Mesodermal cell (in vitro differentiated cells): Measurements from ENCODE around the gene POLR1A.

ENCODE experiments used
- H3K27ac ChIP-seq: 2 replicates; pipeline ENCODE4 v1.7.0; 2013; ENCODE audit warnings: mild to moderate bottlenecking, low read depth, low read length, moderate library complexity; ENCODE audit not compliant: severe bottlenecking
- H3K36me3 ChIP-seq: 2 replicates; pipeline ENCODE4 v1.7.1; 2013; ENCODE audit warnings: mild to moderate bottlenecking, low read length, moderate library complexity; ENCODE audit not compliant: control insufficient read depth, insufficient read depth
- H3K4me1 ChIP-seq: one replicate; pipeline ENCODE4 v1.7.1; 2013; ENCODE audit warnings: mild to moderate bottlenecking, low read length; ENCODE audit not compliant: insufficient read depth, control insufficient read depth, poor library complexity, severe bottlenecking
- H3K4me3 ChIP-seq: 2 replicates; pipeline ENCODE4 v1.7.0; 2013; ENCODE audit warnings: low read length, control low read depth, mild to moderate bottlenecking; ENCODE audit not compliant: insufficient read depth, poor library complexity, severe bottlenecking; ENCODE audit errors: extremely low read depth
- H3K9me3 ChIP-seq: 2 replicates; pipeline ENCODE4 v1.7.1; 2013; ENCODE audit warnings: mild to moderate bottlenecking, low read length, moderate library complexity; ENCODE audit not compliant: control insufficient read depth
- WGBS, 2 experiments: methylation state at CpG; one replicate each; pipeline ENCODE4 v1.1.5; 2013; ENCODE audit warnings: missing lambda C conversion rate in 2 of 2; ENCODE audit not compliant: insufficient coverage in 2 of 2; 5-methylcytosine and 5-hydroxymethylcytosine counted together

POLR1A gene

GRCh38 chr2:86037141-86037794 is 68.4 kb downstream of the POLR1A start:
- peak overlapping the region; percentile 66 for H3K27ac ChIP-seq
- H3K36me3 ChIP-seq, result peaks cover 92% of the 10 kb centered on the region
- 92 to 98% methylated on average over 8 to 9 of the region's 12 CpGs for WGBS, 2 experiments
- no peak overlapping the region for H3K4me3 ChIP-seq
- H3K4me1 ChIP-seq, result peaks cover 16% of the 10 kb centered on the region
- no peaks in the 10 kb centered on the region for H3K9me3 ChIP-seq

- peaks cover 16% of the 10 kb centered on the region for H3K4me1 ChIP-seq
- no peak overlapping the region for H3K4me3 ChIP-seq
- H3K9me3 ChIP-seq, result no peaks in the 10 kb centered on the region
- peak overlapping the region; percentile 66 for H3K27ac ChIP-seq
- 87 to 95% methylated on average over 5 to 7 of the region's 7 CpGs for WGBS, 2 experiments
- peaks cover 92% of the 10 kb centered on the region for H3K36me3 ChIP-seq
Observed at GRCh38 chr2:86036669-86037138, 69.0 kb downstream of the POLR1A start.

GRCh38 chr2:86035883-86036668 is 69.6 kb downstream of the POLR1A start:
- Histone ChIP-seq H3K27ac (peak overlapping the region; percentile 66), H3K4me3 (no peak overlapping the region)

GRCh38 chr2:86035376-86035882 is 70.3 kb downstream of the POLR1A start:
- Histone ChIP-seq H3K36me3 (peaks cover 92% of the 10 kb centered on the region), H3K4me3 (no peak overlapping the region), H3K27ac (no peak overlapping the region)

More at GRCh38 chr2:86035883-86036668, 69.6 kb downstream of the POLR1A start:
- peaks cover 92% of the 10 kb centered on the region for H3K36me3 ChIP-seq
- H3K9me3 ChIP-seq, result no peaks in the 10 kb centered on the region
- peaks cover 16% of the 10 kb centered on the region for H3K4me1 ChIP-seq
- 57 to 73% methylated on average over 1 to 10 of the region's 10 CpGs for WGBS, 2 experiments

GRCh38 chr2:86033751-86034692 is 71.7 kb downstream of the POLR1A start:
- 97% methylated on average over 13 to 18 of the region's 20 CpGs for WGBS, 2 experiments
- Histone ChIP-seq H3K36me3 (peaks cover 92% of the 10 kb centered on the region), H3K9me3 (no peaks in the 10 kb centered on the region), H3K4me3 (no peak overlapping the region), H3K27ac (no peak overlapping the region), H3K4me1 (peaks cover 16% of the 10 kb centered on the region)

More at GRCh38 chr2:86035376-86035882, 70.3 kb downstream of the POLR1A start:
- Histone ChIP-seq H3K4me1 (peaks cover 16% of the 10 kb centered on the region), H3K9me3 (no peaks in the 10 kb centered on the region)
- 95 to 99% methylated on average over 6 to 7 of the region's 7 CpGs for WGBS, 2 experiments

- no peaks in the 10 kb centered on the region for H3K9me3 ChIP-seq
- H3K4me1 ChIP-seq, result peaks cover 16% of the 10 kb centered on the region
- no peak overlapping the region for H3K4me3 ChIP-seq
- no peak overlapping the region for H3K27ac ChIP-seq
- H3K36me3 ChIP-seq, result peaks cover 92% of the 10 kb centered on the region
- 93 to 96% methylated on average over 8 to 11 of the region's 11 CpGs for WGBS, 2 experiments
Observed at GRCh38 chr2:86032861-86033595, 72.7 kb downstream of the POLR1A start.

GRCh38 chr2:86031606-86032005 is 74.1 kb downstream of the POLR1A start:
- 95 to 100% methylated on average over 2 to 4 of the region's 4 CpGs for WGBS, 2 experiments
- H3K27ac ChIP-seq, result no peak overlapping the region
- H3K4me3 ChIP-seq, result no peak overlapping the region
- H3K4me1 ChIP-seq, result peaks cover 6% of the 10 kb centered on the region
- H3K36me3 ChIP-seq, result peaks cover 93% of the 10 kb centered on the region
- no peaks in the 10 kb centered on the region for H3K9me3 ChIP-seq

GRCh38 chr2:86031151-86031550 is 74.5 kb downstream of the POLR1A start:
- Histone ChIP-seq H3K9me3 (no peaks in the 10 kb centered on the region), H3K4me3 (no peak overlapping the region), H3K4me1 (peaks cover 1% of the 10 kb centered on the region), H3K36me3 (peaks cover 96% of the 10 kb centered on the region), H3K27ac (no peak overlapping the region)
- WGBS, 2 experiments, result 93 to 96% methylated on average over 14 of the region's 14 CpGs

GRCh38 chr2:86029873-86030272 is 75.8 kb downstream of the POLR1A start:
- 97 to 98% methylated on average over 9 to 14 of the region's 14 CpGs for WGBS, 2 experiments
- H3K4me1 ChIP-seq, result no peaks in the 10 kb centered on the region
- H3K4me3 ChIP-seq, result no peak overlapping the region
- no peaks in the 10 kb centered on the region for H3K9me3 ChIP-seq
- peaks cover 100% of the 10 kb centered on the region for H3K36me3 ChIP-seq
- no peak overlapping the region for H3K27ac ChIP-seq
